Measurements from ENCODE around the gene MYPOP.

Gene MYPOP

DNA sequence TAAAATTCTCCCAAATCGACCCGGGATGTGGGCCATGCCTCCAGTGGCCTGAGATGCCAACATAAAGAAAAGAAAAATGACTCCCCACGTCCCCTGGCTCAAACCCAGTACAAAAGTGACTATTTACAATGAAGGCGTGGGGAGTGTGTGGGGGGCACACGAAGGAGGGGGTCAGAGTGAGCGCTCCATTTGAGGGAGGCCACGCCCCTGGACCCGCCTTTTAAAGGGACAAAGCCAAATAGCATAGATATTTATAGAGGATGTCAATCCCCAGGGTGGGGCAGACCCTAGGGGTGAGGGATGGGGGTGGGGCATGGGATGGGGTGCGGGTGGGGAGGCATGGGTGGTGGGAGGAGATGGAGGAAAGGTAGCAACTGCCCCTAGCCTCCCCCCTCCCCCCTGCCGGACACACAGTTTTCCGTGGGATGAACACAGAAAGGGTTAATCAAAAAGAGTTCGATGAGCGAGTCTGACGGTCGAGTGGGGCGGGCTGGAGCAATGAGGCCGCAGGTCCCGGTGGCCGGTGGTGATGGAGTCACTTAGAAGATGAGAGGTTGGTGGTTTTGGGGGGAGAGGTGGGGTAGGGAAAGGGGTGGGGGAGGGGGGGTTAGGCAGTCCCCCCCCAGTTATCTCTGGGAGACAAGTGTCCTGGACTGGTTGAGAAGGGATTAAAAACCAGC lies 32.3 kb upstream of the MYPOP start:
- no peak overlapping the region for H2AFZ ChIP-seq (ENCODE audit: low read depth, low read length)
- DNase-seq, result peak; percentile 23
- ATAC-seq (ENCODE audit: insufficient read depth, low read depth), result no peak
- TF ChIP-seq, protein P1, sequence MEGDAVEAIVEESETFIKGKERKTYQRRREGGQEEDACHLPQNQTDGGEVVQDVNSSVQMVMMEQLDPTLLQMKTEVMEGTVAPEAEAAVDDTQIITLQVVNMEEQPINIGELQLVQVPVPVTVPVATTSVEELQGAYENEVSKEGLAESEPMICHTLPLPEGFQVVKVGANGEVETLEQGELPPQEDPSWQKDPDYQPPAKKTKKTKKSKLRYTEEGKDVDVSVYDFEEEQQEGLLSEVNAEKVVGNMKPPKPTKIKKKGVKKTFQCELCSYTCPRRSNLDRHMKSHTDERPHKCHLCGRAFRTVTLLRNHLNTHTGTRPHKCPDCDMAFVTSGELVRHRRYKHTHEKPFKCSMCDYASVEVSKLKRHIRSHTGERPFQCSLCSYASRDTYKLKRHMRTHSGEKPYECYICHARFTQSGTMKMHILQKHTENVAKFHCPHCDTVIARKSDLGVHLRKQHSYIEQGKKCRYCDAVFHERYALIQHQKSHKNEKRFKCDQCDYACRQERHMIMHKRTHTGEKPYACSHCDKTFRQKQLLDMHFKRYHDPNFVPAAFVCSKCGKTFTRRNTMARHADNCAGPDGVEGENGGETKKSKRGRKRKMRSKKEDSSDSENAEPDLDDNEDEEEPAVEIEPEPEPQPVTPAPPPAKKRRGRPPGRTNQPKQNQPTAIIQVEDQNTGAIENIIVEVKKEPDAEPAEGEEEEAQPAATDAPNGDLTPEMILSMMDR (IDR thresholded peaks at IDR 0.05; ENCODE audit: borderline replicate concordance, extremely low read depth, low read length, poor library complexity, severe bottlenecking), result no peak
- TF ChIP-seq EZH2 (IDR thresholded peaks at IDR 0.05; ENCODE audit: borderline replicate concordance, low read depth, low read length, severe bottlenecking), result no peak
- no peaks in the 10 kb centered on the region for H3K9me3 ChIP-seq (ENCODE audit: insufficient read depth, low read length, severe bottlenecking)
- H3K9ac ChIP-seq (ENCODE audit: low read depth, low read length), result no peak overlapping the region
- no peaks in the 10 kb centered on the region for H3K79me2 ChIP-seq (ENCODE audit: insufficient read depth, low read length)
- no peaks in the 10 kb centered on the region for H4K20me1 ChIP-seq (ENCODE audit: insufficient read depth, low read length)
- H3K27ac ChIP-seq (ENCODE audit: low read length), result no peak overlapping the region
- no peaks in the 10 kb centered on the region for H3K4me1 ChIP-seq (ENCODE audit: insufficient read depth, low read length)
- no peak overlapping the region for H3K4me3 ChIP-seq (ENCODE audit: low read depth in 1 of 2, low read length in 2 of 2)
- H3K27me3 ChIP-seq (ENCODE audit: insufficient read depth, low read length, poor library complexity), result peaks cover 6% of the 10 kb centered on the region
- H3K36me3 ChIP-seq (ENCODE audit: insufficient read depth, low read length), result no peaks in the 10 kb centered on the region
- no peak overlapping the region for H3K4me2 ChIP-seq (ENCODE audit: insufficient read depth, low read length)

DNA sequence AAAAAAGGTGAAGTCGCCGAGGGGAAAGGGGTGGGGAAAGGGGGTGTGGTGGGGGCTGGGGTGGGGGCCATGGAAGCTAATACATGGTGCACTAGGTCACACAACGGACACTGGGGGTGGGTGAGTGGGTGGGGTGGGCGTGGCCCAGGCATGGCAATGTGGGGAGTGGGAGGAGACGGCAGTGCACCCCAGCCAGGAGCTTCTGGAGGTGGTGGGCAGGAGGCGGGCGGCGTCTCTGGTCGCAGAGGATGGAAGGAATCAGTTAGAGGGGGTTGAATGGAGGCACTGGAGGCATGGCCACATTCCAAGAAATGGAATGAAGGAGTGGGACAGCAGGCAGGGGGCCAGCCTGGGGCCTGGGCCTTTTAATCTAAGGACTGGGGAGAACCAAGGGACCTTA lies 31.3 kb upstream of the MYPOP start:
- Histone ChIP-seq H3K9ac (ENCODE audit: low read depth, low read length) (no peak overlapping the region), H3K4me2 (ENCODE audit: insufficient read depth, low read length) (no peak overlapping the region), H3K4me1 (ENCODE audit: insufficient read depth, low read length) (0 out of 2 replicates have a peak, but pooled peaks cover 2% of the 10 kb centered on the region), H4K20me1 (ENCODE audit: insufficient read depth, low read length) (no peaks in the 10 kb centered on the region), H3K27me3 (ENCODE audit: insufficient read depth, low read length, poor library complexity) (peaks cover 6% of the 10 kb centered on the region), H2AFZ (ENCODE audit: low read depth, low read length) (no peak overlapping the region), H3K4me3 (ENCODE audit: low read depth in 1 of 2, low read length in 2 of 2) (no peak overlapping the region), H3K79me2 (ENCODE audit: insufficient read depth, low read length) (no peaks in the 10 kb centered on the region), H3K9me3 (ENCODE audit: insufficient read depth, low read length, severe bottlenecking) (no peaks in the 10 kb centered on the region), H3K27ac (ENCODE audit: low read length) (no peak overlapping the region), H3K36me3 (ENCODE audit: insufficient read depth, low read length) (no peaks in the 10 kb centered on the region)
- ATAC-seq (ENCODE audit: insufficient read depth, low read depth) (no peak), DNase-seq (no peak)
- no peak for TF ChIP-seq EZH2 (IDR thresholded peaks at IDR 0.05; ENCODE audit: borderline replicate concordance, low read depth, low read length, severe bottlenecking)
- TF ChIP-seq, protein P1 (IDR thresholded peaks at IDR 0.05; ENCODE audit: borderline replicate concordance, extremely low read depth, low read length, poor library complexity, severe bottlenecking), result no peak

DNA sequence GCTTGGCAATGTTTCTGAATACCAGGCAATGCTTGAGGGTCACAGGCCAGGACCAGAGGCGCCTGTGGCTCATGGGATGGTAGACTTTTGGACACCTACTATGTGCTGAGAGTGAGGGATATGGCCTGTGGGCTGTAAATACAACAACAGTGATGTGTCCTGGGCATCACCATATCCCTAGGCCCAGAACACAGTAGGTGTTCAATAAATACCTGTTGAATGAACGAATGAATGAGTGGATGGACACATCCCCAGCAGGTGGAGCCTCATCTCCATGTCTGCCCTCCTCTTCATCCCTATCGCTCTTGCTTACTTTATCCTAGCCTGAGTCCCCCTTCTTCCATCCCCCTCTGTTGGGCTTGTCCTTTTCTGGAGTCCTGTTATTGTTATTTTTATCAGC lies 28.6 kb upstream of the MYPOP start:
- no peak for DNase-seq
- ATAC-seq (ENCODE audit: insufficient read depth, low read depth), result no peak
- Histone ChIP-seq H3K4me1 (ENCODE audit: insufficient read depth, low read length) (peaks cover 23% of the 10 kb centered on the region), H3K4me3 (ENCODE audit: low read depth in 1 of 2, low read length in 2 of 2) (no peak overlapping the region), H3K79me2 (ENCODE audit: insufficient read depth, low read length) (no peaks in the 10 kb centered on the region), H3K36me3 (ENCODE audit: insufficient read depth, low read length) (no peaks in the 10 kb centered on the region), H2AFZ (ENCODE audit: low read depth, low read length) (no peak overlapping the region), H3K9ac (ENCODE audit: low read depth, low read length) (no peak overlapping the region), H3K27me3 (ENCODE audit: insufficient read depth, low read length, poor library complexity) (peaks cover 6% of the 10 kb centered on the region), H4K20me1 (ENCODE audit: insufficient read depth, low read length) (no peaks in the 10 kb centered on the region), H3K27ac (ENCODE audit: low read length) (no peak overlapping the region), H3K4me2 (ENCODE audit: insufficient read depth, low read length) (no peak overlapping the region), H3K9me3 (ENCODE audit: insufficient read depth, low read length, severe bottlenecking) (no peaks in the 10 kb centered on the region)
- TF ChIP-seq, protein P1 (IDR thresholded peaks at IDR 0.05; ENCODE audit: borderline replicate concordance, extremely low read depth, low read length, poor library complexity, severe bottlenecking), result peak; percentile 12
- TF ChIP-seq EZH2 (IDR thresholded peaks at IDR 0.05; ENCODE audit: borderline replicate concordance, low read depth, low read length, severe bottlenecking), result no peak

All from DND-41 (cell line).